ENCODE measurements around the gene KIF1A.

KIF1A gene

GRCh38 chr2:240732184-240732583 lies 87.8 kb downstream of the KIF1A start:
- no peaks in the 10 kb centered on the region for H3K36me3 ChIP-seq (ENCODE audit: insufficient read depth, low read length)
- no peaks in the 10 kb centered on the region for H3K27me3 ChIP-seq (ENCODE audit: insufficient read depth, low read length, poor library complexity, severe bottlenecking)
- TF ChIP-seq CTCF (conservative IDR thresholded peaks at IDR 0.05; ENCODE audit: low read length) (no peak), EZH2phosphoT487 (IDR thresholded peaks at IDR 0.05; ENCODE audit: borderline replicate concordance) (no peak)
- H2AFZ ChIP-seq (ENCODE audit: low read length) = no peak overlapping the region
- no peak overlapping the region for H3K4me3 ChIP-seq (ENCODE audit: low read length, poor library complexity, severe bottlenecking)
- no peak overlapping the region for H3K9ac ChIP-seq (ENCODE audit: low read depth, low read length, poor library complexity, severe bottlenecking)
- no peaks in the 10 kb centered on the region for H3K4me1 ChIP-seq (ENCODE audit: insufficient read depth, low read length, poor library complexity, severe bottlenecking)
- H3K9me2 ChIP-seq (replicated peaks; ENCODE audit: low read depth, low read length) = no peaks in the 10 kb centered on the region
- H3K79me2 ChIP-seq (ENCODE audit: insufficient read depth, low read length) = no peaks in the 10 kb centered on the region
- no peaks in the 10 kb centered on the region for H3K9me3 ChIP-seq (ENCODE audit: insufficient read depth, low read depth, low read length)
- no peak overlapping the region for H3K4me2 ChIP-seq (ENCODE audit: low read depth, low read length, poor library complexity, severe bottlenecking)
- H3F3A ChIP-seq (ENCODE audit: low read depth) = no peaks in the 10 kb centered on the region
- H4K20me1 ChIP-seq (ENCODE audit: insufficient read depth, low read length, poor library complexity, severe bottlenecking) = no peaks in the 10 kb centered on the region

- Histone ChIP-seq H3K36me3 (ENCODE audit: insufficient read depth, low read length) (no peaks in the 10 kb centered on the region), H3K9me2 (replicated peaks; ENCODE audit: low read depth, low read length) (no peaks in the 10 kb centered on the region), H4K20me1 (ENCODE audit: insufficient read depth, low read length, poor library complexity, severe bottlenecking) (no peaks in the 10 kb centered on the region), H3K4me3 (ENCODE audit: low read length, poor library complexity, severe bottlenecking) (no peak overlapping the region), H2AFZ (ENCODE audit: low read length) (no peak overlapping the region), H3K9ac (ENCODE audit: low read depth, low read length, poor library complexity, severe bottlenecking) (no peak overlapping the region), H3K4me2 (ENCODE audit: low read depth, low read length, poor library complexity, severe bottlenecking) (no peak overlapping the region), H3K27me3 (ENCODE audit: insufficient read depth, low read length, poor library complexity, severe bottlenecking) (no peaks in the 10 kb centered on the region), H3F3A (ENCODE audit: low read depth) (no peaks in the 10 kb centered on the region), H3K9me3 (ENCODE audit: insufficient read depth, low read depth, low read length) (no peaks in the 10 kb centered on the region), H3K4me1 (ENCODE audit: insufficient read depth, low read length, poor library complexity, severe bottlenecking) (no peaks in the 10 kb centered on the region), H3K79me2 (ENCODE audit: insufficient read depth, low read length) (no peaks in the 10 kb centered on the region)
- TF ChIP-seq CTCF (conservative IDR thresholded peaks at IDR 0.05; ENCODE audit: low read length) (no peak), EZH2phosphoT487 (IDR thresholded peaks at IDR 0.05; ENCODE audit: borderline replicate concordance) (no peak)
These were observed 88.9 kb downstream of the KIF1A start for GRCh38 chr2:240731178-240731545.

GRCh38 chr2:240730501-240731177 lies 89.4 kb downstream of the KIF1A start:
- H3F3A ChIP-seq (ENCODE audit: low read depth) = no peaks in the 10 kb centered on the region
- no peaks in the 10 kb centered on the region for H3K9me3 ChIP-seq (ENCODE audit: insufficient read depth, low read depth, low read length)
- H3K4me1 ChIP-seq (ENCODE audit: insufficient read depth, low read length, poor library complexity, severe bottlenecking) = no peaks in the 10 kb centered on the region
- H3K9ac ChIP-seq (ENCODE audit: low read depth, low read length, poor library complexity, severe bottlenecking) = no peak overlapping the region
- no peaks in the 10 kb centered on the region for H3K79me2 ChIP-seq (ENCODE audit: insufficient read depth, low read length)
- H3K27me3 ChIP-seq (ENCODE audit: insufficient read depth, low read length, poor library complexity, severe bottlenecking) = no peaks in the 10 kb centered on the region
- H2AFZ ChIP-seq (ENCODE audit: low read length) = no peak overlapping the region
- no peaks in the 10 kb centered on the region for H3K36me3 ChIP-seq (ENCODE audit: insufficient read depth, low read length)
- H3K9me2 ChIP-seq (replicated peaks; ENCODE audit: low read depth, low read length) = no peaks in the 10 kb centered on the region
- H3K4me2 ChIP-seq (ENCODE audit: low read depth, low read length, poor library complexity, severe bottlenecking) = no peak overlapping the region
- no peaks in the 10 kb centered on the region for H4K20me1 ChIP-seq (ENCODE audit: insufficient read depth, low read length, poor library complexity, severe bottlenecking)
- H3K4me3 ChIP-seq (ENCODE audit: low read length, poor library complexity, severe bottlenecking) = no peak overlapping the region
- TF ChIP-seq EZH2phosphoT487 (IDR thresholded peaks at IDR 0.05; ENCODE audit: borderline replicate concordance) (no peak), CTCF (conservative IDR thresholded peaks at IDR 0.05; ENCODE audit: low read length) (no peak)
